ENCODE data around the gene WWTR1. TPM values are rescaled to one million over a fixed set of nuclear protein-coding genes. Genes with fewer than 3 reads are reported as not detected.

The WWTR1 gene
- total and polyA plus RNA-seq, 2 donors from 2014 or later: 23.3 to 117 TPM

GRCh38 chr3:149496891-149497290 lies 160.9 kb downstream of the WWTR1 start:
- intact Hi-C loops (cut with DNase I): no loop called here
- Histone ChIP-seq H3K27me3 (ENCODE audit: control insufficient read depth, insufficient read depth, low read length) (no peaks in the 10 kb centered on the region), H3K4me3 (ENCODE audit: low read length in 3 of 3) (no peak overlapping the region), H3K4me1 (ENCODE audit: control insufficient read depth in 2 of 3, insufficient read depth in 2 of 3, low read depth in 1 of 3, low read length in 3 of 3) (peaks cover 0 to 5% (median 0%) of the 10 kb centered on the region in 3 donors), H3K27ac (ENCODE audit: low read depth in 2 of 2, low read length in 2 of 2) (no peak overlapping the region), H3K9me3 (ENCODE audit: control insufficient read depth in 2 of 3, insufficient read depth in 1 of 3, low read length in 3 of 3) (no peaks in the 10 kb centered on the region), H3K9ac (ENCODE audit: low read length in 3 of 3) (no peak overlapping the region), H3K36me3 (ENCODE audit: control insufficient read depth in 2 of 3, insufficient read depth in 3 of 3, low read length in 3 of 3) (no peaks in the 10 kb centered on the region)
- TF ChIP-seq CTCF (IDR thresholded peaks at IDR 0.05; ENCODE audit: borderline replicate concordance, extremely low read depth, insufficient read depth): no peak
- FAIRE-seq: no peak
- DNase-seq: no peak

- FAIRE-seq (no peak), DNase-seq (no peak)
Measured at GRCh38 chr3:149495581-149496125, 162.2 kb downstream of the WWTR1 start.

GRCh38 chr3:149494759-149495580 lies 162.9 kb downstream of the WWTR1 start:
- FAIRE-seq: no peak
- intact Hi-C loops (cut with DNase I): no loop called here

More at GRCh38 chr3:149495581-149496125, 162.2 kb downstream of the WWTR1 start:
- H3K27me3 ChIP-seq (ENCODE audit: control insufficient read depth, insufficient read depth, low read length): no peaks in the 10 kb centered on the region
- TF ChIP-seq CTCF (IDR thresholded peaks at IDR 0.05; ENCODE audit: borderline replicate concordance, extremely low read depth, insufficient read depth): no peak
- H3K27ac ChIP-seq (ENCODE audit: low read depth in 2 of 2, low read length in 2 of 2): no peak overlapping the region
- no peaks in the 10 kb centered on the region for H3K36me3 ChIP-seq (ENCODE audit: control insufficient read depth in 2 of 3, insufficient read depth in 3 of 3, low read length in 3 of 3)
- H3K9ac ChIP-seq (ENCODE audit: low read length in 3 of 3): no peak overlapping the region
- intact Hi-C loops (cut with DNase I): no loop called here
- peaks cover 0 to 5% (median 0%) of the 10 kb centered on the region in 3 donors for H3K4me1 ChIP-seq (ENCODE audit: control insufficient read depth in 2 of 3, insufficient read depth in 2 of 3, low read depth in 1 of 3, low read length in 3 of 3)
- H3K4me3 ChIP-seq (ENCODE audit: low read length in 3 of 3): no peak overlapping the region
- no peaks in the 10 kb centered on the region for H3K9me3 ChIP-seq (ENCODE audit: control insufficient read depth in 2 of 3, insufficient read depth in 1 of 3, low read length in 3 of 3)

More at GRCh38 chr3:149494759-149495580, 162.9 kb downstream of the WWTR1 start:
- no peak for DNase-seq
- H3K36me3 ChIP-seq (ENCODE audit: control insufficient read depth in 2 of 3, insufficient read depth in 3 of 3, low read length in 3 of 3): no peaks in the 10 kb centered on the region
- no peaks in the 10 kb centered on the region for H3K27me3 ChIP-seq (ENCODE audit: control insufficient read depth, insufficient read depth, low read length)
- H3K9ac ChIP-seq (ENCODE audit: low read length in 3 of 3): no peak overlapping the region
- H3K4me1 ChIP-seq (ENCODE audit: control insufficient read depth in 2 of 3, insufficient read depth in 2 of 3, low read depth in 1 of 3, low read length in 3 of 3): peaks cover 0 to 5% (median 0%) of the 10 kb centered on the region in 3 donors
- TF ChIP-seq CTCF (IDR thresholded peaks at IDR 0.05; ENCODE audit: borderline replicate concordance, extremely low read depth, insufficient read depth): no peak
- H3K27ac ChIP-seq (ENCODE audit: low read depth in 2 of 2, low read length in 2 of 2): no peak overlapping the region
- no peaks in the 10 kb centered on the region for H3K9me3 ChIP-seq (ENCODE audit: control insufficient read depth in 2 of 3, insufficient read depth in 1 of 3, low read length in 3 of 3)
- H3K4me3 ChIP-seq (ENCODE audit: low read length in 3 of 3): no peak overlapping the region
